BLaER1 treated with 17β-estradiol and CSF1 and Interleukin-3, amounts not matched to agents 10 nM and 100 nM (cell line): ENCODE results near the gene KCNIP4.

Source experiments
- H3K27ac ChIP-seq, 11 experiments: shearing (Covaris generic); formaldehyde crosslinking; 2 replicates each; pipeline ENCODE4 v1.8.1; 2022
- H3K27me3 ChIP-seq, 11 experiments: shearing (Covaris generic); formaldehyde crosslinking; 2 replicates each; pipeline ENCODE4 v1.8.1; 2022
- H3K36me3 ChIP-seq, 11 experiments: shearing (Covaris generic); formaldehyde crosslinking; 2 replicates each; pipeline ENCODE4 v1.8.1; 2022
- H3K4me1 ChIP-seq, 10 experiments: shearing (Covaris generic); formaldehyde crosslinking; 2 replicates each; pipeline ENCODE4 v1.8.1; 2022
- H3K4me2 ChIP-seq, 11 experiments: shearing (Covaris generic); formaldehyde crosslinking; 2 replicates each; pipeline ENCODE4 v1.8.1; 2022
- H3K4me3 ChIP-seq, 10 experiments: shearing (Covaris generic); formaldehyde crosslinking; 2 replicates each; pipeline ENCODE4 v1.8.1; 2022
- H3K9ac ChIP-seq, 11 experiments: shearing (Covaris generic); formaldehyde crosslinking; 2 replicates each; pipeline ENCODE4 v1.8.1; 2022
- H3K9me3 ChIP-seq, 11 experiments: shearing (Covaris generic); formaldehyde crosslinking; replicated peaks in 1 of 11; 2 replicates each; pipeline ENCODE4 v1.8.1; 2022
- H4K20me1 ChIP-seq, 11 experiments: shearing (Covaris generic); formaldehyde crosslinking; 2 replicates each; pipeline ENCODE4 v1.8.1; 2022
- Cebpa-rat ChIP-seq, 11 experiments: shearing (Covaris generic); IDR thresholded peaks; 2 replicates each; pipeline ENCODE4 v1.8.1; 2022

The KCNIP4 gene

GRCh38 chr4:21735866-21736265, 212.7 kb downstream of the KCNIP4 start:
- Histone ChIP-seq H3K4me2 (no peak overlapping the region), H3K4me1 (no peaks in the 10 kb centered on the region), H4K20me1 (no peaks in the 10 kb centered on the region), H3K9me3 (no peaks in the 10 kb centered on the region), H3K27ac (no peak overlapping the region), H3K27me3 (no peaks in the 10 kb centered on the region), H3K9ac (no peak overlapping the region), H3K36me3 (no peaks in the 10 kb centered on the region), H3K4me3 (no peak overlapping the region)
- TF ChIP-seq Cebpa-rat (IDR thresholded peaks at IDR 0.05): no peak

GRCh38 chr4:21733894-21734630, 214.5 kb downstream of the KCNIP4 start:
- H3K9ac ChIP-seq: no peak overlapping the region
- H3K27ac ChIP-seq: no peak overlapping the region
- no peak overlapping the region for H3K4me3 ChIP-seq
- no peak for TF ChIP-seq Cebpa-rat (IDR thresholded peaks at IDR 0.05)
- H3K4me2 ChIP-seq: no peak overlapping the region
- H3K36me3 ChIP-seq: no peaks in the 10 kb centered on the region
- H3K9me3 ChIP-seq: no peaks in the 10 kb centered on the region
- no peaks in the 10 kb centered on the region for H3K27me3 ChIP-seq
- H4K20me1 ChIP-seq: no peaks in the 10 kb centered on the region
- H3K4me1 ChIP-seq: no peaks in the 10 kb centered on the region

- H3K9me3 ChIP-seq: no peaks in the 10 kb centered on the region
- no peak for TF ChIP-seq Cebpa-rat (IDR thresholded peaks at IDR 0.05)
- H3K4me3 ChIP-seq: no peak overlapping the region
- no peaks in the 10 kb centered on the region for H4K20me1 ChIP-seq
- H3K27ac ChIP-seq: no peak overlapping the region
- no peaks in the 10 kb centered on the region for H3K27me3 ChIP-seq
- no peak overlapping the region for H3K9ac ChIP-seq
- H3K4me2 ChIP-seq: no peak overlapping the region
- no peaks in the 10 kb centered on the region for H3K4me1 ChIP-seq
- no peaks in the 10 kb centered on the region for H3K36me3 ChIP-seq
Measured at GRCh38 chr4:21728304-21728703, 220.3 kb downstream of the KCNIP4 start.

- no peaks in the 10 kb centered on the region for H3K27me3 ChIP-seq
- H3K27ac ChIP-seq: no peak overlapping the region
- no peaks in the 10 kb centered on the region for H3K4me1 ChIP-seq
- no peaks in the 10 kb centered on the region for H3K9me3 ChIP-seq
- H4K20me1 ChIP-seq: no peaks in the 10 kb centered on the region
- no peak for TF ChIP-seq Cebpa-rat (IDR thresholded peaks at IDR 0.05)
- no peak overlapping the region for H3K9ac ChIP-seq
- no peaks in the 10 kb centered on the region for H3K36me3 ChIP-seq
- no peak overlapping the region for H3K4me2 ChIP-seq
- no peak overlapping the region for H3K4me3 ChIP-seq
Measured at GRCh38 chr4:21726255-21726815, 222.2 kb downstream of the KCNIP4 start.

- H3K9ac ChIP-seq: no peak overlapping the region
- no peak overlapping the region for H3K27ac ChIP-seq
- H3K4me1 ChIP-seq: no peaks in the 10 kb centered on the region
- no peaks in the 10 kb centered on the region for H3K27me3 ChIP-seq
- no peak overlapping the region for H3K4me2 ChIP-seq
- H3K9me3 ChIP-seq: no peaks in the 10 kb centered on the region
- H3K4me3 ChIP-seq: no peak overlapping the region
- no peaks in the 10 kb centered on the region for H4K20me1 ChIP-seq
- H3K36me3 ChIP-seq: no peaks in the 10 kb centered on the region
- TF ChIP-seq Cebpa-rat (IDR thresholded peaks at IDR 0.05): no peak
Measured at GRCh38 chr4:21722157-21722839, 226.3 kb downstream of the KCNIP4 start.

GRCh38 chr4:21716531-21716930, 232.0 kb downstream of the KCNIP4 start:
- H3K4me2 ChIP-seq: no peak overlapping the region

GRCh38 chr4:21710179-21710835, 238.3 kb downstream of the KCNIP4 start:
- no peaks in the 10 kb centered on the region for H3K27me3 ChIP-seq
- no peak overlapping the region for H3K9ac ChIP-seq
- H3K4me3 ChIP-seq: no peak overlapping the region
- no peak overlapping the region for H3K4me2 ChIP-seq
- H3K27ac ChIP-seq: no peak overlapping the region
- H3K36me3 ChIP-seq: no peaks in the 10 kb centered on the region
- H3K9me3 ChIP-seq: no peaks in the 10 kb centered on the region
- no peaks in the 10 kb centered on the region for H4K20me1 ChIP-seq
- TF ChIP-seq Cebpa-rat (IDR thresholded peaks at IDR 0.05): no peak
- no peaks in the 10 kb centered on the region for H3K4me1 ChIP-seq

More at GRCh38 chr4:21716531-21716930, 232.0 kb downstream of the KCNIP4 start:
- Histone ChIP-seq H3K36me3 (no peaks in the 10 kb centered on the region), H3K4me3 (no peak overlapping the region), H3K9me3 (no peaks in the 10 kb centered on the region), H3K27ac (no peak overlapping the region), H3K9ac (no peak overlapping the region), H3K4me1 (no peaks in the 10 kb centered on the region), H4K20me1 (no peaks in the 10 kb centered on the region), H3K27me3 (no peaks in the 10 kb centered on the region)
- TF ChIP-seq Cebpa-rat (IDR thresholded peaks at IDR 0.05): no peak

- TF ChIP-seq Cebpa-rat (IDR thresholded peaks at IDR 0.05): no peak
Measured at GRCh38 chr4:21709761-21710160, 238.8 kb downstream of the KCNIP4 start.

GRCh38 chr4:21709031-21709430, 239.5 kb downstream of the KCNIP4 start:
- H4K20me1 ChIP-seq: no peaks in the 10 kb centered on the region
- H3K4me1 ChIP-seq: no peaks in the 10 kb centered on the region
- H3K9me3 ChIP-seq: no peaks in the 10 kb centered on the region
- no peaks in the 10 kb centered on the region for H3K27me3 ChIP-seq
- no peak overlapping the region for H3K9ac ChIP-seq
- no peak overlapping the region for H3K27ac ChIP-seq
- H3K4me3 ChIP-seq: no peak overlapping the region
- H3K4me2 ChIP-seq: no peak overlapping the region
- TF ChIP-seq Cebpa-rat (IDR thresholded peaks at IDR 0.05): no peak
- no peaks in the 10 kb centered on the region for H3K36me3 ChIP-seq

More at GRCh38 chr4:21709761-21710160, 238.8 kb downstream of the KCNIP4 start:
- H3K27me3 ChIP-seq: no peaks in the 10 kb centered on the region
- H3K9ac ChIP-seq: no peak overlapping the region
- no peak overlapping the region for H3K4me3 ChIP-seq
- no peaks in the 10 kb centered on the region for H3K4me1 ChIP-seq
- no peak overlapping the region for H3K27ac ChIP-seq
- no peak overlapping the region for H3K4me2 ChIP-seq
- H3K9me3 ChIP-seq: no peaks in the 10 kb centered on the region
- H4K20me1 ChIP-seq: no peaks in the 10 kb centered on the region
- no peaks in the 10 kb centered on the region for H3K36me3 ChIP-seq
